Renal cortex interstitium (tissue), 3 donors: ENCODE results near the gene POLE2. TPM values are rescaled to one million over a fixed set of nuclear protein-coding genes. Genes with fewer than 3 reads are reported as not detected.

Source experiments
- polyA plus RNA-seq, 3 donors: library from polyadenylated mRNA; unstranded; fragments of 120-200 nt; gene quantifications; one replicate each; pipeline ENCODE4 v1.2.1, GENCODE V29; 2013; ENCODE audit not compliant: insufficient read length in 3 of 3

POLE2 gene
- polyA plus RNA-seq, 3 donors = 16.7 to 22.0 (median 20.2) TPM

Other genes starting within 250 kb of the POLE2 start
- 1,000 to 10,000 TPM; 1,430 to 1,747 (median 1,622) TPM for gene RPS29, start 101.8 kb downstream of the POLE2 start, polyA plus RNA-seq
- gene LRR1, start 89.3 kb downstream of the POLE2 start, polyA plus RNA-seq = 10 to 100 TPM; 10.4 to 15.6 (median 13.8) TPM
- 100 to 1,000 TPM; 210 to 239 (median 220) TPM for gene RPL36AL, start 67.6 kb downstream of the POLE2 start, polyA plus RNA-seq
- 10 to 100 TPM in 2 of 3 donors, 1 to 10 TPM in 1; 7.3 to 24.6 (median 16.6) TPM for gene MGAT2, start 67.4 kb downstream of the POLE2 start, polyA plus RNA-seq
- 10 to 100 TPM; 15.8 to 18.7 (median 16.5) TPM for gene DNAAF2, start 53.0 kb downstream of the POLE2 start, polyA plus RNA-seq
- 1 to 10 TPM; 4.0 to 7.5 (median 5.3) TPM for gene KLHDC1, start 4.9 kb upstream of the POLE2 start, polyA plus RNA-seq
- gene KLHDC2, start 79.9 kb upstream of the POLE2 start, polyA plus RNA-seq = 100 to 1,000 TPM; 133 to 182 (median 176) TPM
- gene NEMF, start 164.6 kb upstream of the POLE2 start, polyA plus RNA-seq = 10 to 100 TPM; 77.1 to 91.4 (median 83.2) TPM
- 10 to 100 TPM; 79.5 to 91.7 (median 79.8) TPM for gene ARF6, start 204.9 kb upstream of the POLE2 start, polyA plus RNA-seq